Measurements from ENCODE around the gene PPP3R1.

The PPP3R1 gene, protein sequence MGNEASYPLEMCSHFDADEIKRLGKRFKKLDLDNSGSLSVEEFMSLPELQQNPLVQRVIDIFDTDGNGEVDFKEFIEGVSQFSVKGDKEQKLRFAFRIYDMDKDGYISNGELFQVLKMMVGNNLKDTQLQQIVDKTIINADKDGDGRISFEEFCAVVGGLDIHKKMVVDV

GRCh38 chr2:68252400-68253218 is at the start of gene PPP3R1:
Gene PPP3R1, minus strand, starts transcription at chr2:68252532. Its CDS starts 405 bp downstream, at chr2:68252127.
- peak; percentile 94 for DNase-seq

- DNase-seq, result peak; percentile 50
Observed at GRCh38 chr2:68295516-68295915, 43.2 kb upstream of the PPP3R1 start.

DNA sequence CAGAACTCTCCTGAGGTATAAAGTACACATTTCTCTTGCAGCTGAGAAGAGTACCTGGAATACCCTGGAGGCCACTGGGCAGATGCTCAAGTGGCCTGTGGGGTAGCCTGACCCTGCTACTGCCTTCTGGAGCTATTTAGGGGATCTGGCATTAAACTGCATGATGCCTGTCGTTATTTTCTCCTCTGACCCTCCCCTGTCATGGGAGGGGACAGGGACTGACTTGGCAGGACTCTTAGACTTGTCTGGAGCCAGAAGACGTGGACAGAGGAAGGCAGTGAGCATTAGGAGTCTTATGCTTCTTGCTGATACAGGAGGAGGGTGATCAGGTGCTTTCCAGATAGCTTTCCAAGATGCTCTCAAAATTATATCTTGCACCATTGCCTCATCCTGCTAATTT is 42.6 kb upstream of the PPP3R1 start:
- peak; percentile 29 for DNase-seq

- DNase-seq, result no peak
Observed at GRCh38 chr2:68294187-68294586, 41.9 kb upstream of the PPP3R1 start.

DNA sequence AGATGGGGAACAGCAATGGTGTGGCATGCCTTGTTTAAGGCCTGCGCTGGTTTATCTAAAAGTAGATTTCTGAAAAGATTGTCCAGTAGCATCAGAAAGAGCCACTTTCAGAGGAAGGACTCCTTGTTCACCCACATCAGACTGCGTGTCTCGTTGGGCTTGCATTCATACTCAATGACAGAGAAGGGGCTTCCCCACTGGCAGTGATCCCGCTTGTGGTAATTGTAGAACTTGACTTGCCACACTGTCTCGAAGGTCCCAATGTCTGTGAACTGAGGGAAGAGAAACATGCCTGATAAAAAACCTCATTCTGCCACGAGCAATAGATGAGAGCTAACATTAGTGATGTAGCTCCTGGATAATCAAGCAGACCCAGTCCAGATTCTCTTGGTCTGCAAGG is 41.4 kb upstream of the PPP3R1 start:
- no peak for DNase-seq

DNA sequence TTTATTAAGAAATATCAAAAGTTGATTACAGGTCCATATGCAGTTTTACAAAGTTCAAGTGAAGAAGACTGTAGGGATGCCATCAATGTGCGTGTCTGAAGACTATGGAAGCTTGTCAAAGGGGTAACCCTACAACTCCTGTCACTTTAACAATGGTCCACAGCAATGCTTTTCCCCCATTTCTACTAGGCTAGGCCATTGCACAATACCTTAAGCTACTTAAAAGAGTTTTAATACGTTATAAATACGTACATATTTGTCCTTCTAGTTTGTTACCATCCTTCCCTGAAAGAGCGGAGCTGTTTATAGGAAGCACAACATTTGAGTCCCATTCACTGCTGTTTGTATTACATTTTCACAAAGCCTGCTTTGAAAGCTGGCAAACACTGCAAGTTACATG is 40.7 kb upstream of the PPP3R1 start:
- DNase-seq, result no peak

- DNase-seq, result peak; percentile 73
Observed at GRCh38 chr2:68292108-68292710, 39.9 kb upstream of the PPP3R1 start.

DNA sequence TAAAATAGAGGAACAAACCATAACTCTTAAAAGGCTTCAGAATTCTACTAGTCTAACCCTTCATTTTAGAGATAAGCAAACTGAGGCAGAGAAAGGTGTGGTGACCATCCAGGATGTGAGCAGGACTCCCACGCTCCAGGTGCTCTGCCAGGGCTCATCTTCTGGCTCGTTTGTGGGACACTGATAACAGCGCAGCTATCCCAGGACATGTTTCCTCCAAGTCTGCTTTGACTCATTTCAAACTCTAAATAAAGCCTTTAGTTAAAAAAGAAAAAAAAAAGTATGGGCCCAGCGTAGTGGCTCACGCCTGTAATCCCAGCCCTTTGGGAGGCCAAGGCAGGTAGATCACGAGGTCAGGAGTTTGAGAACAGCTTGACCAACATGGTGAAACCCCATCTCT is 39.0 kb upstream of the PPP3R1 start:
- DNase-seq, result peak; percentile 71

DNA sequence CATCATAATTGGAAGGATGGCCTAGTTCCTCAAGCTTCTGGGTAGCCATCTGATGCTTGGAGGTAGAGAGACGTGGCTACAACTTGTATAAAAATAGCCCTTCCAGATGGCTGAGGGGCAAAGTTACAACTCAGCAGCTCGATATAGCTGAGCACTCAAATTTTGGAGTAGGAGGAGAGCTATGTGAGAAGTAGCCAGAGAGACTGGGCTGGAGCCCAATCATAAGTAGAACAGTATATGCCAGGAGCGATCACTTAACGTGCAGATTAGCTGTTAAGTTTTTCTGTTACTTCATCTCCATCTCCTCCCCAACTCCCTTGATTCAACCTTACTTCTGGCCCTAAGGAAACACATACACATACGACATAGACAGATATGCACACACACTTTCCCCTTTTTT is 38.6 kb upstream of the PPP3R1 start:
- DNase-seq, result no peak

DNA sequence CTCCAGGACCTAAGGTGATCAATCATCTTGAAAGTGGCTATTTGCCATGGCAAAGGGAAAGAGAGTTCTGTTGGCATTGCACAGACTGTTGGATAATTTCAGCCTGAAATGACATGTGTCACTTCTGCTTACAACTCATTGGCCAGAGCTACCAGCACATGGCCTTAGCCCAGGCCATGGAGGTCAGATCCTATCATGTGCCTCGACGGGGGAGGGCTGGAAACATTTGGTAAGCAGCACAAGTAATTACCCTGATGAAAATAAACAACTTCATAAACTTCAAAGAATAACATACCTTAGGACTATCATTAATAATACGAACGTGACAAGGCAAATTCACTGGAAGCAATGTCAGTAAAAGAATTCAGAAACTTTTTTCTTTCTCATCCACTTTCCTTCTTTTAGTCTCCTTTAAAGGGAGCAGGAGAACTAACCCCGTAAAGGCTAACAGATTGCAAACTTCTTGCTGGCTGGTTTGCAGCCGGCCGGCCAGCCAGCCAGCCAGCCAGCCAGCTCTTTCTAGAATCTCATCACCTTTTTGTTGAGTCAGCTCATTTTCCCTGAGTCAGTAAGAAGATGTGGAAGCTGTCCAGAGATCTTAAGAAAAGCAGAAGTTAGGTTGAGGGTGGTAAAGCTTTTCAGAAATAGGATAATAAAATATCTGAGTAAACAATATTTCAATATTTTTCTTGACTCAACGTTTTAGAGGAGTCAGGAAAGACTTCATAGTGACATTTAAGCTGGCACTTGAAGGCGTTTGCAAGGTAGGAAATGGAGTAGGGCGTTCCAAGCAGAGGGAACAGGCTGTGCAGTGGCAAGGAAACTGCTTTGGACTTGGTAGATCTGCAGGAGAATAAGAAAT is 35.5 kb upstream of the PPP3R1 start:
- peak; percentile 77 for DNase-seq

DNA sequence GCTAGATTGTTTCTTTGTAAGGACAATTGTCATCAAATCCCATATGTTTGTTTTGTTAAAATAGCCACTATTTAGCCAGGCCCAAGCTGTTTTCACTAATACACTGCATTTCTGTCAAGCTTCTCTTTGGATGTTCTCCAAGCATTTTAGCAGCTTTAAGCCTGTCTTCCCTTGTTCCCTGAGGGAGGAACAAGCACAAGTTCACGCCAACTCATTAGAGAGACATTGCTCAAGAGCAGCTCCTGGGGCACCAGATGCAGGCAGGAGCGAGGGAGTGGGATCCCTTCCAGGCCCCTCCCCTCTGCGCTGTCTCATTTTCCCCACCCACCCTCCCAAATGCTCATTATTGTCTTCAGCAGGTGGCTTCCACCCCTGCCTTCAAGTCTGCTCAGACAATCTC is 32.6 kb upstream of the PPP3R1 start:
- DNase-seq, result no peak

GRCh38 chr2:68283419-68283812 is 31.1 kb upstream of the PPP3R1 start:
- peak; percentile 78 for DNase-seq

GRCh38 chr2:68282811-68283418 is 30.6 kb upstream of the PPP3R1 start:
- DNase-seq, result peak; percentile 71

DNA sequence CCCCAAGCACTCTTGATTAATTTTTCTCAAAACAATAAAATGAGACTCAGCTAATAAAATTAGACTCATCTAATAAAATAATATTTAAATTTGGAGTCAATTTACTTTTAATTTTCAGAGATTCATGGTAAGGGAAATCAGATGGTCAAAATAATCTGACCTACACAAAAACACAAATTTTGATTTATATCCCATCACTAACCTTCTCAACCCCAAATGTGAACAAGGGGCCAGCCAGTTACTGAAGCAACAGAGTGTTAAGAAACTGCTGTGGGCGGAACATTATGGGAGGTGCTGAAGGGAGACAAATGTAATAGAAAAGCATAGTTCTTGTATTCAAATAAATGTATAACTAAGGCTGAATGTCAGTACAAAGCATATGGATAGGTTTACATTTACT is 28.5 kb upstream of the PPP3R1 start:
- DNase-seq, result no peak

DNA sequence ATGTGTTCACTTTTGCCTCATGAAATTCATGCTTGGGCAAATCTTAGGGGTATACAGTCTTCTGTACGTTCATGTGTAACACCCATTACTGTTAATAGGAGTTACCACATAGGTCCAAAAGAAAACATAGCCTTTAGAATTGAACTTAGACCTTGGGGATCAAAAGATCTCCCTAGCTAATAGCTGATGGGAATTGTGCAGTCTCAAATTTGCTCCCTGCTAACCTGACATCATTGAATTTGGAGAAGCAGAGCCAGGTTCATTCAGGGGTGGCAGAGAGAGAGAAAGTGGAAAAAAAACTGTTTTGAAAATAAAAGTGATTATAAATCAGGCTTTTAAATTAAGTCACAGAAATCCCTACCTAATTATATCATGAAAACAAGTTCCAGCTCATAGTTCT is 28.0 kb upstream of the PPP3R1 start:
- no peak for DNase-seq

GRCh38 chr2:68279691-68280090 is 27.4 kb upstream of the PPP3R1 start:
- DNase-seq, result no peak

DNA sequence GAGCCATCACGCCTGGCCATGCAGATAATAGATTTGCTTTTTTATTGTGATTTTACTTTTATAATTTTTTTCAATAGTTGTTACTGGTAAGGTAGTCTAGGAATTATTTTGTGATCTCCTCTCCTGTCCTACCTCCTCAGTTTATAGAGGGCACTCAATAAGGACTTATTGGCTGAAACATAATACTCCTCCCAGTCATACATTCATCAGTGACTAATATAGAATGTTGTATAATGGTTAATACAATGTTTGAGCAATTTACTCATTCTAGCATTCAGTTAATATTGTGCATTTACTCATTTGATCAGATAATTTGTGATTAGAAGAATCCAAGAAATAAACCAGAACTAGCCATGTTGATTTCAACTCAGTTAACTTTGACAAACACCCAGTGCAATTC is 25.8 kb upstream of the PPP3R1 start:
- DNase-seq, result no peak

DNA sequence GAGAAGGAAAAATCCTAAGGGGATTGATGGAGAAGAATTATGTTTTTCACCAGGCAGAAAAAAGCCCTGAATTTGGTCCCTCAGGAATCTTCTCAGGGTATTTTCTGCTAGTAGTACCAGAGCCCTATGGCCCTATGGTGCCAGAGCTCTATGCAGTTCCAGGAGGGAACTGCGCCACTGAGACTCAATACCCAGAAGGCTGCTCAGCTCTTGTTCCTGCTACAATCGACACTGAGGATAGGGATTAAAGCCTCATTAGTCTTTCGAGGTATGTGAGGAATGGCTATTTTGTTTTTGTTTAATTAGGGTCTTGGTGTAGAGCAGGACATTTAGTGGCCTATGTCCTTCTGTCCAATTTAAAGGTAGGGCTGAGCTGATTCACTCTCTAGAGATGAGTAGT is 21.7 kb upstream of the PPP3R1 start:
- DNase-seq, result no peak

DNA sequence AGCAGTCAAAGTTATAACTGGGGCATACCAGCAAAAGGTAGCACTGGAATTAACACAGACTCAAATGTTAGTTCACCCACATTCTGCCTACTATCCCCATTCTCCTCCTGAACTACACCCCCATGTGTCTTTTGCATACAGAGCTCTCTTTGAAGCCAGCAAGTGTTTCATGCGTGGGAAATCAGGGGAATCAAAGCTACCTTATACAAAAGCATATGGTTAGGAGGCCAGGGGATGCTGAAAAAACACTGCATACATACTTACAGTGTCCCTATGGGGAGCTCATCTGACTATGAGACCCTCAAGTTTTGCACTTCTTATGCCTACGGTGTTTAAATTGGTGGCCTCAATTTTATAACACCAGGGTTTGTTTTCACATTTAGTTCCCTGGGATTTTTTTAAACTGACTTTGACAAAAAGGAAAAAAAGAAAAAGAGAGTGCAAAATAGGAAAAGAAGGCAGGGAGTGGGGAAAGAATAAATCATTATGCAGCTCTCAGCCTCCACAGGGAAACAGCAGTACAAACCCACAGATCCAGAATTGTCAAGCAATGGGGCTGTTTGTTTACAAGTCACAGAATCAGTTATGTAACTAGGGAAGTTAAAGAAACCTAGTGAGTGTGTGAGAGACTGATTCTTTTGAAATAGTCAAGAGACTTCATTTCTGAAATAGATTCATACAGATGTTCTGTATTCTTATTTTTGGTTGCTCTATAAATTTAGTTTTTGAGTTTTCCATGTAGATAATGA is 20.1 kb upstream of the PPP3R1 start:
- DNase-seq, result no peak

- no peak for DNase-seq
Observed at GRCh38 chr2:68266655-68267054, 14.3 kb upstream of the PPP3R1 start.

- DNase-seq, result no peak
Observed at GRCh38 chr2:68263632-68264031, 11.3 kb upstream of the PPP3R1 start.

GRCh38 chr2:68258851-68259250 is 6.5 kb upstream of the PPP3R1 start:
- no peak for DNase-seq
